ENCODE results near the gene LSAMP.

- TF ChIP-seq CTCF (conservative IDR thresholded peaks at IDR 0.05) = peak; percentile 70
- no peak for TF ChIP-seq EZH2 (IDR thresholded peaks at IDR 0.05; ENCODE audit: low read depth)
These were observed 532.1 kb downstream of the LSAMP start for GRCh38 chr3:115913069-115913686.

All from PC-9 (cell line).